Hepatocyte (in vitro differentiated cells): ENCODE results near the gene DIS3L2.

Experiments used
- CTCF ChIP-seq: fragments of 200-600 bp; sonication (generic); IDR thresholded peaks from 2 replicates; pipeline ENCODE4 v1.5.1; 2016; ENCODE audit warnings: antibody characterized with exemption, mild to moderate bottlenecking; ENCODE audit not compliant: poor library complexity
- EZH2 ChIP-seq: fragments of 200-600 bp; sonication (generic); IDR thresholded peaks from 2 replicates; pipeline ENCODE4 v1.6.1; 2016; ENCODE audit warnings: antibody characterized with exemption, mild to moderate bottlenecking, borderline replicate concordance
- EZH2phosphoT487 ChIP-seq: fragments of 200-600 bp; sonication (generic); IDR thresholded peaks from one replicate; pipeline ENCODE4 v1.6.1; 2018; ENCODE audit warnings: antibody characterized with exemption, mild to moderate bottlenecking, low read depth, moderate library complexity; ENCODE audit not compliant: unreplicated experiment, severe bottlenecking

GRCh38 chr2:231939022-231939421, 22.5 kb upstream of the DIS3L2 start:
- TF ChIP-seq CTCF (no peak), EZH2 (no peak), EZH2phosphoT487 (no peak)
